ENCODE data around the gene SMOC2.

DNA sequence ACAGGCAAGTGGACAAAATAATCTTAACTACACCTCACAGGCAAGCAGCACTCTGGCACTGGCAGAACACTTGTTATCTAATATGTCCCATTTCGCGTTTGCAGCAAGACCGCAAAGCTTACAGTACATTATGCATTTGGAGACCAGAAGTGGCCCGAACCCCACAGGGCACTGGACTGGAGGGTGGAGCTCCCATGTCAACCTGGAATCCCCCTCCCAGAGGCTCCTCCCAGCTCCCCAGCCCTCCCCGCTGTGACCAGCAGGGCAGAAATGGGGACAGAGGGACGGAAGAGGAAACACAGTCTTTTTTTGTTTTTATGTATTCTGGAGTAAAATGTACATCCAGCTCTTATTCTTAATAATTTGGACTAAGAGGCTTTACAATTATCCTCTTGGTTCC lies 263.7 kb downstream of the SMOC2 start:
- TF ChIP-seq, protein P1, sequence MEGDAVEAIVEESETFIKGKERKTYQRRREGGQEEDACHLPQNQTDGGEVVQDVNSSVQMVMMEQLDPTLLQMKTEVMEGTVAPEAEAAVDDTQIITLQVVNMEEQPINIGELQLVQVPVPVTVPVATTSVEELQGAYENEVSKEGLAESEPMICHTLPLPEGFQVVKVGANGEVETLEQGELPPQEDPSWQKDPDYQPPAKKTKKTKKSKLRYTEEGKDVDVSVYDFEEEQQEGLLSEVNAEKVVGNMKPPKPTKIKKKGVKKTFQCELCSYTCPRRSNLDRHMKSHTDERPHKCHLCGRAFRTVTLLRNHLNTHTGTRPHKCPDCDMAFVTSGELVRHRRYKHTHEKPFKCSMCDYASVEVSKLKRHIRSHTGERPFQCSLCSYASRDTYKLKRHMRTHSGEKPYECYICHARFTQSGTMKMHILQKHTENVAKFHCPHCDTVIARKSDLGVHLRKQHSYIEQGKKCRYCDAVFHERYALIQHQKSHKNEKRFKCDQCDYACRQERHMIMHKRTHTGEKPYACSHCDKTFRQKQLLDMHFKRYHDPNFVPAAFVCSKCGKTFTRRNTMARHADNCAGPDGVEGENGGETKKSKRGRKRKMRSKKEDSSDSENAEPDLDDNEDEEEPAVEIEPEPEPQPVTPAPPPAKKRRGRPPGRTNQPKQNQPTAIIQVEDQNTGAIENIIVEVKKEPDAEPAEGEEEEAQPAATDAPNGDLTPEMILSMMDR (IDR thresholded peaks at IDR 0.05; ENCODE audit: poor library complexity, severe bottlenecking), result no peak
- TF ChIP-seq EZH2 (IDR thresholded peaks at IDR 0.05; ENCODE audit: borderline replicate concordance, insufficient read depth, low read length, poor library complexity, severe bottlenecking) (no peak), TAF1 (IDR thresholded peaks at IDR 0.05; ENCODE audit: low read depth) (no peak), RAD21 (conservative IDR thresholded peaks at IDR 0.05) (no peak)
